Measurements from ENCODE around the gene RAB3C. TPM values are rescaled to one million over a fixed set of nuclear protein-coding genes. Genes with fewer than 3 reads are reported as not detected.

RAB3C gene
- total and polyA plus RNA-seq, 2 experiments from 2014 or later: 15.0 to 30.6 TPM

- no peaks in the 10 kb centered on the region for H3K79me2 ChIP-seq (replicated peaks; ENCODE audit: insufficient read depth)
- H3K4me3 ChIP-seq: no peak overlapping the region
- no peak for TF ChIP-seq POLR2AphosphoS5 (IDR thresholded peaks at IDR 0.05; ENCODE audit: low read depth)
- no peak for TF ChIP-seq ZNF114 (CRISPR knock-in tag; IDR thresholded peaks at IDR 0.05)
- TF ChIP-seq STAT1 (IDR thresholded peaks at IDR 0.05; ENCODE audit: unreplicated experiment): no peak
- no peak for TF ChIP-seq REST (IDR thresholded peaks at IDR 0.05; ENCODE audit: unreplicated experiment)
- TF ChIP-seq EZH2phosphoT487 (IDR thresholded peaks at IDR 0.05; ENCODE audit: unreplicated experiment): no peak
- TF ChIP-seq ZNF331 (CRISPR knock-in tag; IDR thresholded peaks at IDR 0.05; ENCODE audit: low read depth): no peak
- no peak for TF ChIP-seq CREB1 (CRISPR knock-in tag; IDR thresholded peaks at IDR 0.05; ENCODE audit: low read depth)
- no peak for TF ChIP-seq CTCF (conservative IDR thresholded peaks at IDR 0.05; ENCODE audit: low read depth in 2 of 2)
- no peak for TF ChIP-seq ZNF462 (CRISPR knock-in tag; IDR thresholded peaks at IDR 0.05)
- TF ChIP-seq NANOG (IDR thresholded peaks at IDR 0.05; ENCODE audit: borderline replicate concordance): no peak
- no peak for TF ChIP-seq EZH2 (IDR thresholded peaks at IDR 0.05; ENCODE audit: low read depth, unreplicated experiment)
- TF ChIP-seq ETS1 (IDR thresholded peaks at IDR 0.05): no peak
- TF ChIP-seq JUNB (IDR thresholded peaks at IDR 0.05; ENCODE audit: unreplicated experiment): no peak
- Mint-ChIP-seq H3K36me3 (ENCODE audit: low read depth) (peaks cover 14% of the 10 kb centered on the region; the same call in 2 of the 3 replicates), H3K4me1 (no peaks in the 10 kb centered on the region), H3K27ac (no peak overlapping the region), H3K4me3 (no peak overlapping the region), H3K27me3 (ENCODE audit: insufficient read depth, low read depth, poor library complexity) (peaks cover 2% of the 10 kb centered on the region), H3K9me3 (peaks cover 21% of the 10 kb centered on the region; the same call in 2 of the 3 replicates)
- no peak overlapping the region for H3K4me2 ChIP-seq
- H3F3A ChIP-seq (replicated peaks; ENCODE audit: low read depth): no peaks in the 10 kb centered on the region
- H2AFZ ChIP-seq: no peak overlapping the region
- ATAC-seq (no peak), DNase-seq (ENCODE audit: low spot score) (no peak)
- H3K4me1 ChIP-seq (ENCODE audit: insufficient read depth): no peaks in the 10 kb centered on the region
- H3K9me2 ChIP-seq (ENCODE audit: insufficient read depth): no peaks in the 10 kb centered on the region
- no peaks in the 10 kb centered on the region for H3K36me3 ChIP-seq (ENCODE audit: insufficient read depth)
- no peak overlapping the region for H3K27ac ChIP-seq (ENCODE audit: low read depth)
- H3K27me3 ChIP-seq (ENCODE audit: insufficient read depth): no peaks in the 10 kb centered on the region
- no peaks in the 10 kb centered on the region for H4K20me1 ChIP-seq (replicated peaks; ENCODE audit: insufficient read depth)
Observed at GRCh38 chr5:58565033-58565432, 17.8 kb upstream of the RAB3C start.
